Prostate gland (tissue), 2 donors: ENCODE measurements around the gene CAD.

Source experiments
- CTCF ChIP-seq, 4 experiments: fragments of 200-600 bp in 2 of 4; fragments of 450-650 bp in 2 of 4; sonication (generic) in 2 of 4; IDR thresholded peaks; 1 replicate in 3 of 4; 2 replicates in 1 of 4; pipeline ENCODE4 v1.5.1; 2016 to 2019; ENCODE audit warnings: antibody characterized with exemption in 4 of 4, mild to moderate bottlenecking in 2 of 4, moderate library complexity in 2 of 4
- POLR2A ChIP-seq: fragments of 450-650 bp; IDR thresholded peaks from one replicate; pipeline ENCODE4 v1.6.1; 2016; ENCODE audit warnings: antibody characterized with exemption, mild to moderate bottlenecking

- TF ChIP-seq CTCF (IDR thresholded peaks at IDR 0.05) (peak in 3 of 4 experiments; percentile 26 to 46 (median 45)), POLR2A (no peak)
Measured at GRCh38 chr2:27191070-27191829, 25.9 kb upstream of the CAD start.
